NCI-H146 treated with DMSO at 0.1 percent for 48 hours (cell line): ENCODE data around the gene GPR39.

ENCODE experiments used
- DNase-seq: peaks from one replicate; lab custom pipeline; 2025; ENCODE audit not compliant: unreplicated experiment; lab: John Stamatoyannopoulos, UW

GPR39 gene

GRCh38 chr2:132668987-132669907 lies 252.6 kb downstream of the GPR39 start:
- DNase-seq = no peak

DNA sequence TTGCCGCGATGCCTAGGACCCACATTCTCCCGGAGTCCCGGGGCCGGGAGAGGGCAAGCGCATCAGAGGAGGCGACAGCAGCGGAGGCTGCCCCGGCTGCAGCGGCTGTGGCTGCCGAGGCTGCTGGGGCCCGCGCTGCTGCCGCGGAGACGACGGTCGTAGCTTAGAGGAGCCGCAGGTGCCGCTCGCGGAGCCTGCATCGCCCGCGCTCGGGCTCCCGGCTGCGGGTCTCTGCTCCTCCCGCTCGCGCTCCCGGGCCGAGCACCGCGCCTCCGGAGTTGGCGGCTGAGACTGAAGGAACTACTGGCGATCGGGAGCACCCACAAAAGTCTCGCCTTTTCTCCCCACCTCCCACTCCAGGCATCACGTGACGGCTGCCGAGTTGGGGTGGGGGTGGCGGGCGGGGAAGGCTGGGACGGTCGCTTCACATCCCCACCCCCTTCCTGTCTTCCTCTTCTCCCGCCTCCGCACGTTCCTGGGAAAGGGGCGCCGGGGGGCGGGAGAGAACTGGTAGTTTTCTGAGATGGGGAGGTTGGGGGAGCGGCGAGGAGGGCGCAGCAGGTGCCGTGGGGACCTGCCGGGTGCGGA lies 253.4 kb downstream of the GPR39 start, which contains the start of gene LYPD1:
Gene LYPD1, minus strand, starts transcription at position 298 of the 588 bp plus-strand sequence. Its CDS starts 273 bp downstream, at position 25.
- no peak for DNase-seq

DNA sequence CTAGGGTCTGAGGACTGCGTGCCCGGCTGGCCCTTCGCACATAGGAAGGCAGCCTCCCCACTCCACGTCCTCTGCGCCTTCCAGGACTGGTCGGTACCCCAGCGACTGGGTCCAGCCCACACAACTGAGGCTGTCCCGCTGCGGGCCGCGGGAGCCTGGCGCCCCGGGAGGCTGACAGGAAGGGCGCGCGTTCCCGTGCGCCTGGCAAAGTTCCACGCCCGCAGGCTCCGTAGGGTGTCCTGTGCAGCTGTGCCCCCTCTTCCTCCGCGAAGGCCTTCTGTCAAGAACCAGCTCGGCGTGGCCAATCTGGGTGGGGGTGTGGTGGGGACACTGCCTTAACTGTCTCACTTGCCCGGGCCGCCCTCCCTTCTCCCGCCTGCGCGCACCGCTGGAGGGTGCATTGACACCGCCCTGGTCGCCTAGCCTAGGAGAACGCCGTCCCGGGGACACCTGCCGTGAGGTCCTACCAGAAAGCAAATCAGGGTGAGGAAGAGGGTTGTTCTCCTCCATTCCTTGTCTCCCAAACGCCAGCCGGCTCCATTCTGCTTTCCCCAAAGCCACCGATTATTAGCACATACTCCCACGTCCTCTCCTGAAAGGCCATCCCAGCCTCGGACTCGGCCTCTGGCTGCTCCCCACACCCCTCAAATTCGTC lies 254.0 kb downstream of the GPR39 start:
- DNase-seq = no peak

GRCh38 chr2:132671151-132671835 lies 254.7 kb downstream of the GPR39 start:
- no peak for DNase-seq

DNA sequence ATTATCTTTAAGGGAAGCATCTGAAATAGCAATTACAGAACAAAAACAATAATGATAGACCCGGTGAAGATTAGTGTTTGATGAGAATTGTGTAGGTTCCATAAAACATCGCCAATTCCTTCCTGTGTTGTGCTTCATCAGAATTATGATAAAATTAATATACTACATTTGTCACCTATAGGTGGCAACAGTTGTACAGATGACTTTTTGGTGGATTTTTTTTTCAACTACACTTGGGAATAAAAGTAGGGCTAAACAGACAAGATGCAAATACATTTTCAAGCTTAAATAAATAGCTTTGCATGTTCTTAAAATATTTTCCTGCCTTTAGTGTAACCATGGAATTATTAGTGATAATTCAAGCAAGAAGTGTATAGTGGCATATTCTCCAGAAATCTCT lies 260.4 kb downstream of the GPR39 start:
- DNase-seq = no peak

- DNase-seq = no peak
Observed at GRCh38 chr2:132677661-132678060, 261.1 kb downstream of the GPR39 start.

DNA sequence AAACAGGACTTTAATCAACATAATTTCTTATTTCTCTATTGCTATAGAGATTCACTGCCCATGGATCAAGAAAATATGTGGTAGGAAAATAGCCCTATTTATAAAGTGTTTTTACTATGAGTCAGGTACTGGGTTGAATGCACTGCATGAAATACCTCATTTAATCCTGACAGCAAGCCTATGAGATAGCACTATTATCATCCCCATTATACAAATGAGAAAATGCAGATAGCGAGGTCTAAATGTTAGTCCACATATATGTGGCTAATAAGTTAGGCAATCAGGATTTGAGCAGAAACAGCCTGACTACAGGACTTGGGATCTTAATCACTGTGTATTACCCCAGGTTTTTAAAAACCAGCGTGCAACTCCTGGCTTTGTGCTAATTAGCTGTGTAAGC lies 261.9 kb downstream of the GPR39 start:
- DNase-seq = no peak

DNA sequence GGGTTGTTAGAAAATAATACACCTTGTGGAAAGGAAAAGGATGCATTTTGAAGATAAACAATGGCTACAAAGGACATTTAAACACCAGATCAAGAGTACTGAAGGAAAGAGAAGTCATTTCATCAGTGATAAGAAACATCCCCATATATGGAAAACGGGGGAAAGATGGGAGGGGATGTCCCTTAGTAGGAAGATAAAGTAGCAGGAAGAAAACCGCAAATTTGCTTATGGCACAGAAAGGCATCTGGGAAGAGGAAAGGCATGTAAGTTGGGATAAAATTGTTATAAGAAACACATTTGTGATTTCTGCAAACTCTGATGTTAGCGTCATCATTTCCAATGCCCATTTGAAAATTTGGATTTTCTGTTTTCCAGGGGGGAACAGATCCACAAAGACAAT lies 263.9 kb downstream of the GPR39 start:
- DNase-seq = no peak

DNA sequence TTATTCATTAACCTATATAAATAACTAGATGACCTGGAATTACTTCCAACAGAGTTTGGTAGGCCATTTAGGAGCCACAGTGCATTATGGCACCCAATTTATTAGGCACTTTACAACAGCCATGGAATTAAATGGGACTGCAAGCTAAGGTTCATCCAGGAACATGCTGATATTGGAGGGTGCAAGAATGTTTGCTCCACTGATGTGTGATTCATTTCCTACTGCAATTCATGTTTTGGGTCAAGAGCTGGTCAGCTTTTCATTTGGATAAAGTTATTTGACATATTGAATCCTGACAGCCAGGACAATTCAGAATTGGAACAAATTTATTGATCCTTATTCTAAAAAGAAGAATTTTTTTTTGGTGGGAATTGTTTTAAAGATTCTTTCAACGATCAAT lies 265.2 kb downstream of the GPR39 start:
- no peak for DNase-seq

DNA sequence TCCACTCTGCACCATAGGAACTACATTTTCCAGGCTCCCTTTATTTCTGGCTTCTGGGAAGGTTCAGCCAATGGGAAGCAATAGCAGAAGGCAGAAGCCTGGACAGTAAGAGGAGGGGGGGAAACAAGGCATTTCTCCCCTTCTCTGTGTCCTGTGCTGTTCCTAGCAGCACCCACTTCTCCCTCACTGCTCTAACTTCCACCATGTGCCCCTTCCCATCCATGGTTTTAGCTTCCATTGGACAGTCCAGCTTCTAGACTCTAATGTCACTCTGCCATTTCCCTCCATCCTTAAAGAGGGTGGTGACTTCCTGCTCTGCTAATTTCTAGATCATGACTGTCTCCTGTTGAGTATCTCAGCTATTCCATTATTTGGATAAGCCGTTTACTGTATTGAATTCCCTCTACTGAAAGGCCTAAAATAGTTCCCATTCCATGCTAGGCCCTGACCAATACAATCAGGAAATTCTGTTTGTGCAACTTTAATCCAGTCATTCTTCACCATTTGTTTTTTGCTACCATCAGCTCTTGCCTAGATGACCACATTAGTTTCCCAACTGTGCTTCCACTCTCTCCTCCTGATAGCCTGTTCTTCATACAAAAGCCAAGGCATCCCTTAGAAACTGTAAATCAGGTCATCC lies 274.2 kb downstream of the GPR39 start:
- DNase-seq = no peak

DNA sequence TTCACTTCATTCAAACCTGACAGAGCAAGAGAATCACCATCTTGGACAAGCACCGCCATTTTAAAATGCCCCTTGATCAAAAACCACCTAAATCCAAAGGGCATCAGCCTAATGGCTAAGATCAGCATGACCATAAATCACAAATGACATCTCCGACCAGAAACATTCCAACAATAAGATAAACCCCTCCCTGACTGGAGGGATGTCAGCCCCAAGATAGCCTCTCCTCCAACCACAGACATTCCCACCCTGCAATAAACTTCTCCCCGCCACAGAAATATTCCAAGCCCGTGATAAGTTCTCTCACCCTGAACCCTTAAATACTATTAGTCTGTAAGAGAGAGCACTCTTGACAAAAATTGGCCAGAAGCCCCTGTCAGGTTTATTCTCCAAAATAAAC lies 275.0 kb downstream of the GPR39 start:
- no peak for DNase-seq

DNA sequence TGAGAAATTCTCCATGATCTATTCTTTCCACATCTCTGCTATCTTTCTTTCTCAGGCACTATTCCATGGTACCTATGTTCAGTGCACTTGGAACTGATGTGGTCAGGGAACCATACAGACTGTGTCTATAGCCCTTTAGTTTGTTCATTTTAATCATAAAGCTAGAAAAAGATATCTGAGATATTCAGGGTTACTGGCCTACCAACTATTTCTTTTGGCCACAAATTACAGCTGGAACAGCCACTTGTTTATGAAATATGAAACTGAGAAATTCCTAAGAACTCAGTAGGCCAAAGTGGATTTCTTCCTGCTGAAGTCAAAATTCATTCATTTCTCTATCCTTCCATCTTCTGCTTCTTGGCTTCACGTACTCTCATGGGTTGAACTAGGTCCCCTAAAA lies 276.2 kb downstream of the GPR39 start:
- no peak for DNase-seq
